NB4 (cell line): ENCODE measurements around the gene ODAD2.

Experiments used
- MAX ChIP-seq: IDR thresholded peaks from 2 replicates; pipeline ENCODE4 v1.6.1; 2011; ENCODE audit warnings: low read depth, low read length
- MYC ChIP-seq: IDR thresholded peaks from 2 replicates; pipeline ENCODE4 v1.6.1; 2011; ENCODE audit warnings: low read depth, low read length
- POLR2A ChIP-seq: IDR thresholded peaks from 2 replicates; pipeline ENCODE4 v1.6.1; 2011; ENCODE audit warnings: mild to moderate bottlenecking; ENCODE audit not compliant: insufficient read length; ENCODE audit errors: extremely low read depth
- TF ChIP-seq, protein P1 (sequence below): IDR thresholded peaks from one replicate; pipeline ENCODE4 v1.5.1; 2012; ENCODE audit warnings: low read depth, low read length

- TF ChIP-seq, protein P1, sequence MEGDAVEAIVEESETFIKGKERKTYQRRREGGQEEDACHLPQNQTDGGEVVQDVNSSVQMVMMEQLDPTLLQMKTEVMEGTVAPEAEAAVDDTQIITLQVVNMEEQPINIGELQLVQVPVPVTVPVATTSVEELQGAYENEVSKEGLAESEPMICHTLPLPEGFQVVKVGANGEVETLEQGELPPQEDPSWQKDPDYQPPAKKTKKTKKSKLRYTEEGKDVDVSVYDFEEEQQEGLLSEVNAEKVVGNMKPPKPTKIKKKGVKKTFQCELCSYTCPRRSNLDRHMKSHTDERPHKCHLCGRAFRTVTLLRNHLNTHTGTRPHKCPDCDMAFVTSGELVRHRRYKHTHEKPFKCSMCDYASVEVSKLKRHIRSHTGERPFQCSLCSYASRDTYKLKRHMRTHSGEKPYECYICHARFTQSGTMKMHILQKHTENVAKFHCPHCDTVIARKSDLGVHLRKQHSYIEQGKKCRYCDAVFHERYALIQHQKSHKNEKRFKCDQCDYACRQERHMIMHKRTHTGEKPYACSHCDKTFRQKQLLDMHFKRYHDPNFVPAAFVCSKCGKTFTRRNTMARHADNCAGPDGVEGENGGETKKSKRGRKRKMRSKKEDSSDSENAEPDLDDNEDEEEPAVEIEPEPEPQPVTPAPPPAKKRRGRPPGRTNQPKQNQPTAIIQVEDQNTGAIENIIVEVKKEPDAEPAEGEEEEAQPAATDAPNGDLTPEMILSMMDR: no peak
- no peak for TF ChIP-seq POLR2A
- TF ChIP-seq MAX: no peak
- TF ChIP-seq MYC: no peak
Observed at GRCh38 chr10:28043941-28044340, 45.1 kb upstream of the ODAD2 start.
